ENCODE results near the gene RABGAP1. TPM values are rescaled to one million over a fixed set of nuclear protein-coding genes. Genes with fewer than 3 reads are reported as not detected.

Gene RABGAP1
- total and polyA plus RNA-seq, 2 experiments from 2014 or later = 8.0 to 16.0 TPM

GRCh38 chr9:123098096-123098459 is 157.3 kb downstream of the RABGAP1 start:
- in situ Hi-C loops (cut with MboI) = no loop called here

GRCh38 chr9:123099042-123099441 is 158.2 kb downstream of the RABGAP1 start:
- H3F3A ChIP-seq (ENCODE audit: insufficient read depth) = no peaks in the 10 kb centered on the region
- TF ChIP-seq EZH2 (IDR thresholded peaks at IDR 0.05; ENCODE audit: insufficient read depth, poor library complexity, severe bottlenecking) (no peak), EZH2phosphoT487 (IDR thresholded peaks at IDR 0.05; ENCODE audit: insufficient read depth, low read depth) (no peak)
- no peaks in the 10 kb centered on the region for H4K20me1 ChIP-seq (ENCODE audit: insufficient read depth)
- H3K27me3 ChIP-seq (replicated peaks; ENCODE audit: insufficient read depth) = no peaks in the 10 kb centered on the region
- DNase-seq = no peak
- no peaks in the 10 kb centered on the region for H3K9me2 ChIP-seq (ENCODE audit: insufficient read depth)
- H3K4me3 ChIP-seq = no peak overlapping the region
- no peaks in the 10 kb centered on the region for H3K79me2 ChIP-seq (ENCODE audit: insufficient read depth)
- H3K36me3 ChIP-seq (ENCODE audit: low read depth) = peaks cover 32% of the 10 kb centered on the region
- in situ Hi-C loops (cut with MboI) = no loop called here
- no peaks in the 10 kb centered on the region for H3K4me1 ChIP-seq (ENCODE audit: insufficient read depth)
- no peaks in the 10 kb centered on the region for H3K9me3 ChIP-seq (ENCODE audit: low read depth)
- no peak overlapping the region for H3K27ac ChIP-seq
- WGBS, 2 experiments (ENCODE audit: low coverage in 1 of 2, low lambda C conversion rate in 2 of 2, missing lambda C conversion rate in 2 of 2) = 94 to 95% methylated on average over 6 of the region's 6 CpGs
- no peak overlapping the region for H2AFZ ChIP-seq
- H3K9ac ChIP-seq = no peak overlapping the region
- H3K4me2 ChIP-seq (ENCODE audit: unreplicated experiment) = no peak overlapping the region

More at GRCh38 chr9:123098096-123098459, 157.3 kb downstream of the RABGAP1 start:
- Histone ChIP-seq H3K4me2 (ENCODE audit: unreplicated experiment) (no peak overlapping the region), H3K9me2 (ENCODE audit: insufficient read depth) (no peaks in the 10 kb centered on the region), H3K79me2 (ENCODE audit: insufficient read depth) (no peaks in the 10 kb centered on the region), H3F3A (ENCODE audit: insufficient read depth) (no peaks in the 10 kb centered on the region), H3K9me3 (ENCODE audit: low read depth) (no peaks in the 10 kb centered on the region), H3K36me3 (ENCODE audit: low read depth) (peaks cover 37% of the 10 kb centered on the region), H3K4me1 (ENCODE audit: insufficient read depth) (no peaks in the 10 kb centered on the region), H3K4me3 (no peak overlapping the region), H3K27me3 (replicated peaks; ENCODE audit: insufficient read depth) (no peaks in the 10 kb centered on the region), H3K27ac (no peak overlapping the region), H3K9ac (no peak overlapping the region), H2AFZ (no peak overlapping the region), H4K20me1 (ENCODE audit: insufficient read depth) (no peaks in the 10 kb centered on the region)
- 77 to 85% methylated on average over 4 of the region's 4 CpGs for WGBS, 2 experiments (ENCODE audit: low coverage in 1 of 2, low lambda C conversion rate in 2 of 2, missing lambda C conversion rate in 2 of 2)
- no peak for TF ChIP-seq EZH2phosphoT487 (IDR thresholded peaks at IDR 0.05; ENCODE audit: insufficient read depth, low read depth)
- no peak for DNase-seq

GRCh38 chr9:123099548-123099947 is 158.7 kb downstream of the RABGAP1 start:
- Histone ChIP-seq H3K4me1 (ENCODE audit: insufficient read depth) (no peaks in the 10 kb centered on the region), H3K9me2 (ENCODE audit: insufficient read depth) (no peaks in the 10 kb centered on the region), H3K4me2 (ENCODE audit: unreplicated experiment) (no peak overlapping the region), H3K79me2 (ENCODE audit: insufficient read depth) (no peaks in the 10 kb centered on the region), H3K27me3 (replicated peaks; ENCODE audit: insufficient read depth) (no peaks in the 10 kb centered on the region), H3K36me3 (ENCODE audit: low read depth) (peaks cover 31% of the 10 kb centered on the region), H3K27ac (no peak overlapping the region), H3F3A (ENCODE audit: insufficient read depth) (no peaks in the 10 kb centered on the region), H3K9me3 (ENCODE audit: low read depth) (no peaks in the 10 kb centered on the region), H3K4me3 (no peak overlapping the region), H4K20me1 (ENCODE audit: insufficient read depth) (no peaks in the 10 kb centered on the region), H3K9ac (no peak overlapping the region), H2AFZ (no peak overlapping the region)
- in situ Hi-C loops (cut with MboI) = no loop called here
- TF ChIP-seq EZH2 (IDR thresholded peaks at IDR 0.05; ENCODE audit: insufficient read depth, poor library complexity, severe bottlenecking) (no peak), EZH2phosphoT487 (IDR thresholded peaks at IDR 0.05; ENCODE audit: insufficient read depth, low read depth) (no peak)
- DNase-seq = no peak
- 95 to 100% methylated on average over 3 of the region's 3 CpGs for WGBS, 2 experiments (ENCODE audit: low coverage in 1 of 2, low lambda C conversion rate in 2 of 2, missing lambda C conversion rate in 2 of 2)

GRCh38 chr9:123102375-123103113 is 161.7 kb downstream of the RABGAP1 start:
- in situ Hi-C loops (cut with MboI) = no loop called here
- no peak for TF ChIP-seq EZH2 (IDR thresholded peaks at IDR 0.05; ENCODE audit: insufficient read depth, poor library complexity, severe bottlenecking)
- no peak for TF ChIP-seq EZH2phosphoT487 (IDR thresholded peaks at IDR 0.05; ENCODE audit: insufficient read depth, low read depth)
- Histone ChIP-seq H2AFZ (no peak overlapping the region), H4K20me1 (ENCODE audit: insufficient read depth) (no peaks in the 10 kb centered on the region), H3K36me3 (ENCODE audit: low read depth) (peaks cover 18% of the 10 kb centered on the region), H3K4me1 (ENCODE audit: insufficient read depth) (no peaks in the 10 kb centered on the region), H3K4me3 (no peak overlapping the region), H3K79me2 (ENCODE audit: insufficient read depth) (no peaks in the 10 kb centered on the region), H3K4me2 (ENCODE audit: unreplicated experiment) (no peak overlapping the region), H3K27me3 (replicated peaks; ENCODE audit: insufficient read depth) (no peaks in the 10 kb centered on the region), H3K9ac (no peak overlapping the region), H3K27ac (no peak overlapping the region), H3F3A (ENCODE audit: insufficient read depth) (no peaks in the 10 kb centered on the region), H3K9me2 (ENCODE audit: insufficient read depth) (no peaks in the 10 kb centered on the region), H3K9me3 (ENCODE audit: low read depth) (no peaks in the 10 kb centered on the region)
- WGBS, 2 experiments (ENCODE audit: low coverage in 1 of 2, low lambda C conversion rate in 2 of 2, missing lambda C conversion rate in 2 of 2) = 93 to 96% methylated on average over 3 of the region's 3 CpGs
- no peak for DNase-seq
